Trophoblast cell (in vitro differentiated cells and primary cell): ENCODE measurements around the gene KIF4A.

ENCODE experiments used
- DNase-seq, 2 donors: peaks; one replicate each; pipeline ENCODE4 v3.0.0-alpha.2; 2016
- H2AFZ ChIP-seq: 2 replicates; pipeline ENCODE4 v1.6.1; 2013; ENCODE audit warnings: low read length, moderate library complexity, mild to moderate bottlenecking; ENCODE audit not compliant: insufficient read depth, poor library complexity
- H2AK5ac ChIP-seq: 2 replicates; pipeline ENCODE4 v1.6.1; 2013; ENCODE audit warnings: mild to moderate bottlenecking, low read length
- H2BK120ac ChIP-seq: 2 replicates; pipeline ENCODE4 v1.6.1; 2013; ENCODE audit warnings: low read length, mild to moderate bottlenecking, moderate library complexity; ENCODE audit not compliant: insufficient read depth, poor library complexity
- H2BK12ac ChIP-seq: 2 replicates; pipeline ENCODE4 v1.6.1; 2013; ENCODE audit warnings: mild to moderate bottlenecking, low read length, moderate library complexity
- H2BK5ac ChIP-seq: 2 replicates; pipeline ENCODE4 v1.6.1; 2013; ENCODE audit warnings: low read length, low read depth, moderate library complexity, mild to moderate bottlenecking; ENCODE audit not compliant: poor library complexity
- H3K14ac ChIP-seq: 2 replicates; pipeline ENCODE4 v1.6.1; 2013; ENCODE audit warnings: mild to moderate bottlenecking, low read length
- H3K18ac ChIP-seq: 2 replicates; pipeline ENCODE4 v1.6.1; 2013; ENCODE audit warnings: mild to moderate bottlenecking, low read length
- H3K23ac ChIP-seq: 2 replicates; pipeline ENCODE4 v1.6.1; 2013; ENCODE audit warnings: low read length
- H3K27ac ChIP-seq: 2 replicates; pipeline ENCODE4 v1.5.1; 2013; ENCODE audit warnings: low read depth, mild to moderate bottlenecking, inconsistent platforms, low read length, moderate library complexity
- H3K27me3 ChIP-seq: 2 replicates; pipeline ENCODE4 v1.6.1; 2013; ENCODE audit warnings: inconsistent platforms, mild to moderate bottlenecking, low read length, moderate library complexity; ENCODE audit not compliant: insufficient read depth
- H3K36me3 ChIP-seq, 2 experiments: 1 replicate in 1 of 2; 2 replicates in 1 of 2; pipeline ENCODE4 v1.6.1; 2013; ENCODE audit warnings: low read length in 2 of 2, mild to moderate bottlenecking in 2 of 2, moderate library complexity in 1 of 2; ENCODE audit not compliant: insufficient read depth in 2 of 2, control insufficient read depth in 1 of 2
- H3K4ac ChIP-seq: 2 replicates; pipeline ENCODE4 v1.6.1; 2013; ENCODE audit warnings: low read depth, mild to moderate bottlenecking, low read length, moderate library complexity
- H3K4me1 ChIP-seq, 2 experiments: 1 replicate in 1 of 2; 2 replicates in 1 of 2; pipeline ENCODE4 v1.6.1; 2013; ENCODE audit warnings: low read length in 2 of 2, mild to moderate bottlenecking in 2 of 2, moderate library complexity in 1 of 2; ENCODE audit not compliant: insufficient read depth in 2 of 2, control insufficient read depth in 1 of 2
- H3K4me2 ChIP-seq: 2 replicates; pipeline ENCODE4 v1.6.1; 2013; ENCODE audit warnings: inconsistent platforms, mild to moderate bottlenecking, low read length, moderate library complexity
- H3K4me3 ChIP-seq: 2 replicates; pipeline ENCODE4 v1.5.1; 2013; ENCODE audit warnings: mild to moderate bottlenecking, low read depth, low read length, inconsistent platforms
- H3K79me1 ChIP-seq: one replicate; pipeline ENCODE4 v1.6.1; 2013; ENCODE audit warnings: low read length
- H3K79me2 ChIP-seq: 2 replicates; pipeline ENCODE4 v1.6.1; 2013; ENCODE audit warnings: low read length, mild to moderate bottlenecking; ENCODE audit not compliant: control insufficient read depth, insufficient read depth, poor library complexity
- H3K9ac ChIP-seq: 2 replicates; pipeline ENCODE4 v1.6.1; 2013; ENCODE audit warnings: mild to moderate bottlenecking, low read length
- H3K9me3 ChIP-seq: 2 replicates; pipeline ENCODE4 v1.6.1; 2013; ENCODE audit warnings: low read depth, mild to moderate bottlenecking, control low read depth, inconsistent platforms, low read length; ENCODE audit not compliant: insufficient read depth
- H4K12ac ChIP-seq: 2 replicates; pipeline ENCODE4 v1.6.1; 2013; ENCODE audit warnings: low read depth, mild to moderate bottlenecking, low read length, moderate library complexity
- H4K8ac ChIP-seq: 2 replicates; pipeline ENCODE4 v1.6.1; 2013; ENCODE audit warnings: low read depth, mild to moderate bottlenecking, low read length, moderate library complexity
- H4K91ac ChIP-seq: one replicate; pipeline ENCODE4 v1.6.1; 2013; ENCODE audit warnings: low read depth, mild to moderate bottlenecking, low read length, moderate library complexity
- WGBS: extraction: QIAGEN DNeasy Blood & Tissue Kit; methylation state at CpG from one replicate; pipeline ENCODE4 v1.1.7; 2013; ENCODE audit warnings: missing lambda C conversion rate; ENCODE audit not compliant: insufficient read length, insufficient coverage; ENCODE audit errors: extremely low coverage; 5-methylcytosine and 5-hydroxymethylcytosine counted together

Gene KIF4A

DNA sequence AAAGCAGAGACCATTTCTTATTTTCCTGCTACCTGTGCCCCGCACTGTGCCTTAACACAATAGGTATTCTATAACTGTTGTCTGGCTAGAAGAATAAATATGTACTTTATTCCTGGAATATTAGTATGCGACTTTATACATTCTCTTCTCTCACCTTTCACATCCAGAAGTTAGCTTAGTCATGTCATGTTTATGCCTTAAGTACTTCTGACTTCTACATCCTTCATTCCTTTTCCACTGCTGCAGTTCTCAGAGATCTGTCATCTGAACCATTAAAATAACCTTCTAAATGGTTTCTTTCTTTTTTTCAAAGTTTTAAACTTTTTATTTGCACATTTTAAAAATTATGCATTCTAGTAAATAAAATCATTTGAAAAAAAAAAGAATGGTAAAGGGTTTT lies 34.4 kb downstream of the KIF4A start:
- H4K91ac ChIP-seq: no peak overlapping the region
- H3K4me2 ChIP-seq: no peak overlapping the region
- H4K8ac ChIP-seq: no peak overlapping the region
- no peak overlapping the region for H3K18ac ChIP-seq
- H2AK5ac ChIP-seq: no peak overlapping the region
- no peaks in the 10 kb centered on the region for H3K79me2 ChIP-seq
- no peak overlapping the region for H2BK120ac ChIP-seq
- no peak overlapping the region for H3K4me3 ChIP-seq
- H3K23ac ChIP-seq: no peak overlapping the region
- no peaks in the 10 kb centered on the region for H3K27me3 ChIP-seq
- H2AFZ ChIP-seq: no peak overlapping the region
- H4K12ac ChIP-seq: no peak overlapping the region
- no peak overlapping the region for H3K14ac ChIP-seq
- no peaks in the 10 kb centered on the region for H3K79me1 ChIP-seq
- WGBS: no CpG with 5 or more reads among the region's 2 CpGs
- H3K9ac ChIP-seq: no peak overlapping the region
- no peak overlapping the region for H2BK12ac ChIP-seq
- H3K4me1 ChIP-seq: no peaks in the 10 kb centered on the region
- no peak overlapping the region for H3K4ac ChIP-seq
- no peaks in the 10 kb centered on the region for H3K36me3 ChIP-seq
- no peak for DNase-seq
- H3K27ac ChIP-seq: no peak overlapping the region
- no peak overlapping the region for H2BK5ac ChIP-seq
- no peaks in the 10 kb centered on the region for H3K9me3 ChIP-seq

GRCh38 chrX:70331161-70331560 lies 41.3 kb downstream of the KIF4A start:
- no peak overlapping the region for H3K9ac ChIP-seq
- no peak overlapping the region for H2AFZ ChIP-seq
- no peak overlapping the region for H3K18ac ChIP-seq
- DNase-seq: no peak
- H3K9me3 ChIP-seq: no peaks in the 10 kb centered on the region
- H3K4me1 ChIP-seq: no peaks in the 10 kb centered on the region
- no peak overlapping the region for H3K4me2 ChIP-seq
- no peak overlapping the region for H3K27ac ChIP-seq
- H4K12ac ChIP-seq: no peak overlapping the region
- no peaks in the 10 kb centered on the region for H3K36me3 ChIP-seq
- H3K79me2 ChIP-seq: no peaks in the 10 kb centered on the region
- no peak overlapping the region for H2BK120ac ChIP-seq
- H2BK5ac ChIP-seq: no peak overlapping the region
- H4K8ac ChIP-seq: no peak overlapping the region
- no peak overlapping the region for H2BK12ac ChIP-seq
- no peak overlapping the region for H3K23ac ChIP-seq
- no peak overlapping the region for H3K4ac ChIP-seq
- no peak overlapping the region for H4K91ac ChIP-seq
- H3K27me3 ChIP-seq: no peaks in the 10 kb centered on the region
- H2AK5ac ChIP-seq: no peak overlapping the region
- no CpG with 5 or more reads among the region's 1 CpG for WGBS
- no peaks in the 10 kb centered on the region for H3K79me1 ChIP-seq
- no peak overlapping the region for H3K4me3 ChIP-seq
- no peak overlapping the region for H3K14ac ChIP-seq

DNA sequence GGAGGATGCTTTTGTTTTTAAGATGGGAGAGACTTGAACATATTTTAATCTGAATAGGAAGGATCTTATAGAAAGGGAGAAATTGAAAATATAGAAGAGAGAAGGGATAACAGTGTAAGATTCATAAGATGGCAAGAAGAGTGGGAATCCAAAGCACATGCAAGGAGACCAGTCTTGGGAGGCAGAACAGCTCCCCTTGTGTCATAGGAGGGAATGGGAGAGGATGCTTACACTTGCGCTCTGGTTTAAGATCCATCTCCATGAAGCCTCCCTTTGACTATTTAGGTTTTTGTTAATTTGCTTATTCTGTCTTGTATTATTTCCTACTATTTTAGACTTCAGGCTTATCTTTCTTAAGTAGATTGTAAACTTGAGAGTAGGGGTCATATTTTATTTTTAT lies 42.7 kb downstream of the KIF4A start:
- no peak overlapping the region for H3K4ac ChIP-seq
- no peaks in the 10 kb centered on the region for H3K79me1 ChIP-seq

GRCh38 chrX:70336767-70337166 lies 46.9 kb downstream of the KIF4A start:
- Histone ChIP-seq H3K14ac (no peak overlapping the region), H3K4me1 (no peaks in the 10 kb centered on the region), H3K27ac (no peak overlapping the region), H3K18ac (no peak overlapping the region), H4K8ac (no peak overlapping the region), H3K4me2 (no peak overlapping the region), H3K27me3 (no peaks in the 10 kb centered on the region), H3K4ac (no peak overlapping the region), H2AK5ac (no peak overlapping the region), H3K79me1 (no peaks in the 10 kb centered on the region), H4K12ac (no peak overlapping the region), H3K36me3 (no peaks in the 10 kb centered on the region), H2BK5ac (no peak overlapping the region), H2AFZ (no peak overlapping the region), H3K9me3 (no peaks in the 10 kb centered on the region), H2BK120ac (no peak overlapping the region), H3K79me2 (no peaks in the 10 kb centered on the region), H4K91ac (no peak overlapping the region), H3K23ac (no peak overlapping the region), H3K4me3 (no peak overlapping the region), H2BK12ac (no peak overlapping the region), H3K9ac (no peak overlapping the region)
- no peak for DNase-seq

More for the DNA sequence above, 42.7 kb downstream of the KIF4A start:
- H3K4me2 ChIP-seq: no peak overlapping the region
- H4K12ac ChIP-seq: no peak overlapping the region
- H2BK12ac ChIP-seq: no peak overlapping the region
- no peak overlapping the region for H4K8ac ChIP-seq
- H2AK5ac ChIP-seq: no peak overlapping the region
- H3K9ac ChIP-seq: no peak overlapping the region
- no CpG with 5 or more reads among the region's 1 CpG for WGBS
- no peak overlapping the region for H3K27ac ChIP-seq
- no peak overlapping the region for H2AFZ ChIP-seq
- no peak overlapping the region for H3K14ac ChIP-seq
- no peaks in the 10 kb centered on the region for H3K36me3 ChIP-seq
- no peak overlapping the region for H3K23ac ChIP-seq
- H3K79me2 ChIP-seq: no peaks in the 10 kb centered on the region
- H3K18ac ChIP-seq: no peak overlapping the region
- H2BK5ac ChIP-seq: no peak overlapping the region
- no peaks in the 10 kb centered on the region for H3K27me3 ChIP-seq
- no peak overlapping the region for H3K4me3 ChIP-seq
- H2BK120ac ChIP-seq: no peak overlapping the region
- no peak overlapping the region for H4K91ac ChIP-seq
- no peak for DNase-seq
- no peaks in the 10 kb centered on the region for H3K4me1 ChIP-seq
- no peaks in the 10 kb centered on the region for H3K9me3 ChIP-seq
